Bronchial epithelial cell (primary cell): ENCODE measurements around the gene CAPN7. TPM values are rescaled to one million over a fixed set of nuclear protein-coding genes. Genes with fewer than 3 reads are reported as not detected.
"Not testable (repeated sequence)": the region's sequence is repeated elsewhere in the genome, so short reads cannot be mapped to it uniquely, and the experiment has no call there.

Experiments used
- DNase-seq: peaks from one replicate; pipeline ENCODE4 v3.0.0-alpha.2; 2010; ENCODE audit warnings: low read depth
- FAIRE-seq: peaks from 2 replicates; lab custom pipeline; 2011; peaks lifted over from hg19 to GRCh38; lab: Jason Lieb, UNC
- H3K27me3 ChIP-seq: 2 replicates; pipeline ENCODE4 v1.5.1; 2011; ENCODE audit warnings: low read length; ENCODE audit not compliant: control insufficient read depth, insufficient read depth
- H3K36me3 ChIP-seq: 2 replicates; pipeline ENCODE4 v1.5.1; 2011; ENCODE audit warnings: low read length; ENCODE audit not compliant: control insufficient read depth, insufficient read depth
- H3K4me3 ChIP-seq: 2 replicates; pipeline ENCODE4 v1.5.1; 2011; ENCODE audit warnings: mild to moderate bottlenecking, low read depth, low read length, control low read depth
- CTCF ChIP-seq: IDR thresholded peaks from 2 replicates; pipeline ENCODE4 v1.5.1; 2011; ENCODE audit warnings: mild to moderate bottlenecking, moderate library complexity, low read length, control low read depth, inconsistent platforms; ENCODE audit not compliant: insufficient read depth, severe bottlenecking
- total RNA-seq: library from RNA; depleted of rRNA; stranded (reverse); fragments of >200 nt; gene quantifications from 2 replicates; pipeline ENCODE4 v1.2.1, GENCODE V29; 2014

CAPN7 gene
- total RNA-seq, 1 donor from 2014 or later, result 34.2 TPM

DNA sequence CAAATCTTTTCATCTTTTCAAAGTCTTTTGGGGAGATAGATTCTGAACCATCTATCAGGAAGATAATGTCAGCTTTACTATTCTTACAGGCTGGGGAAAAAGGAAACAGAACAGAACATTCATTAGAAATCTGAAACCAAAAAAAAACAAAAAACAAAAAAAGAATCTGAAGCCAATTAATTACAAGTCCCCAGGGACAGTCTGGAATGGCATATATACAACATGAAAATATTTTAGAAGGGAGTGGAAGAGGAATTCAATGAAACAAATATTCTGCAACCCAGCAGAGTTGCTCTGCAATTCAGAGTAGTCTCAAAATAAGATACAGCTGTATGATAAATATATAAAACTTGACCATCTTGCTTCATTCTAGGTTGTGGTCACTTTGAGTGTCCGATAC, 41.7 kb upstream of the CAPN7 start:
- DNase-seq (no peak), FAIRE-seq (no peak)
- no peak for TF ChIP-seq CTCF
- Histone ChIP-seq H3K4me3 (no peak overlapping the region), H3K27me3 (no peaks in the 10 kb centered on the region), H3K36me3 (no peaks in the 10 kb centered on the region)

- no peak for DNase-seq
- Histone ChIP-seq H3K27me3 (no peaks in the 10 kb centered on the region), H3K4me3 (no peak overlapping the region), H3K36me3 (no peaks in the 10 kb centered on the region)
- no peak for FAIRE-seq
- TF ChIP-seq CTCF, result no peak
These were observed 41.0 kb upstream of the CAPN7 start for GRCh38 chr3:15165061-15165460.

GRCh38 chr3:15166391-15166790, 39.7 kb upstream of the CAPN7 start:
- H3K4me3 ChIP-seq, FAIRE-seq, DNase-seq, H3K36me3 ChIP-seq, H3K27me3 ChIP-seq: not testable (repeated sequence)

DNA sequence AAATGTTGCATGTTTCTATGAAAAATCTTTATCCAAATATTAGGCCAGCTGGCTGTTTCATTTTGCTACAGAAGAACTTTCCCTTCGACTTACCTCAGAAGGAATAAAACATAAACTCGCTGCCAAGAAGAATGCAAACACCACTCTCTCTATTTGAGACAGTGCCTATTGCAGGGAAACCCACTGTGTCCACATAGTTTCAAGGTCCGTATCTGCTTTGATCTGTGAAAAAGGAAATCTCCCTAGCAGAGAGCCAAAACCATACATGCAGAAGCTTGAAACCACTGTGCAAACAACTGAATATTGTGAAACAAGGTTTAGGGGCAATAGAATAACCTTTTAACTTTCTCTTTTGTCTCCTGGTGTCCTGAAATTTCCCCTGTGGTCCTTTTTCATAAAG, 35.0 kb upstream of the CAPN7 start:
- H3K4me3 ChIP-seq, result no peak overlapping the region
- FAIRE-seq (no peak), DNase-seq (peak; percentile 55)
- no peaks in the 10 kb centered on the region for H3K36me3 ChIP-seq
- no peak for TF ChIP-seq CTCF
- H3K27me3 ChIP-seq, result peaks cover 2% of the 10 kb centered on the region

- H3K36me3 ChIP-seq, result no peaks in the 10 kb centered on the region
- FAIRE-seq, result no peak
- no peak for TF ChIP-seq CTCF
- peaks cover 2% of the 10 kb centered on the region for H3K27me3 ChIP-seq
- DNase-seq, result peak; percentile 81
- no peak overlapping the region for H3K4me3 ChIP-seq
These were observed 33.2 kb upstream of the CAPN7 start for GRCh38 chr3:15172806-15173205.

- Histone ChIP-seq H3K36me3 (no peaks in the 10 kb centered on the region), H3K27me3 (peaks cover 6% of the 10 kb centered on the region), H3K4me3 (no peak overlapping the region)
- no peak for TF ChIP-seq CTCF
- DNase-seq (no peak), FAIRE-seq (no peak)
These were observed 31.1 kb upstream of the CAPN7 start for GRCh38 chr3:15174953-15175352.
